Thyroid gland (tissue), 4 donors: ENCODE results near the gene PREX1.

Experiments
- POLR2A ChIP-seq, 2 donors: fragments of 450-650 bp; IDR thresholded peaks; one replicate each; pipeline ENCODE4 v1.6.1; 2017; ENCODE audit warnings: antibody characterized with exemption in 2 of 2, mild to moderate bottlenecking in 2 of 2, moderate library complexity in 1 of 2
- TF ChIP-seq, protein P1 (sequence below), 6 experiments: fragments of 200-600 bp in 3 of 6; fragments of 450-650 bp in 3 of 6; sonication (generic) in 3 of 6; IDR thresholded peaks; one replicate each; pipeline ENCODE4 v1.5.1; 2016 to 2019; ENCODE audit warnings: antibody characterized with exemption in 6 of 6, mild to moderate bottlenecking in 2 of 6, inconsistent platforms in 1 of 6, moderate library complexity in 1 of 6

DNA sequence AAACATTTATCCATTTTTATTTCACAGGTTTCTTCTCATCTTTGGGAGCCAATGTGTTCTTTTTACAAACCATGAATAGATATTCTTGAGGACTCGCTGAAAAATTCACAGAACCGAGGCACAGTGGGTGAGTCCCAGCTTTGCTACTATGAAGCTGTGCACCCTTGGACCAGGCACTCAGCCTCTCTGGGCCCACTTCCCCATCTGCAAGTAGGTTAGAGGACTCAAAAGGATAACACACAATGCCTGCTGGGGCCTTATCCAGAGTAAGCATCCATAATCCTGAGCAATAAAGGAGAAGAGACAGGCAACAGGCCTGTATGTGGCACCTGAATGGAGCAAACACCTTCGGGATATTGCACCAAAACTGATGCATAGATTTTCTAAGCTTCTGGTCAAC is 153.3 kb downstream of the PREX1 start:
- no peak for TF ChIP-seq POLR2A (IDR thresholded peaks at IDR 0.05)
- TF ChIP-seq, protein P1, sequence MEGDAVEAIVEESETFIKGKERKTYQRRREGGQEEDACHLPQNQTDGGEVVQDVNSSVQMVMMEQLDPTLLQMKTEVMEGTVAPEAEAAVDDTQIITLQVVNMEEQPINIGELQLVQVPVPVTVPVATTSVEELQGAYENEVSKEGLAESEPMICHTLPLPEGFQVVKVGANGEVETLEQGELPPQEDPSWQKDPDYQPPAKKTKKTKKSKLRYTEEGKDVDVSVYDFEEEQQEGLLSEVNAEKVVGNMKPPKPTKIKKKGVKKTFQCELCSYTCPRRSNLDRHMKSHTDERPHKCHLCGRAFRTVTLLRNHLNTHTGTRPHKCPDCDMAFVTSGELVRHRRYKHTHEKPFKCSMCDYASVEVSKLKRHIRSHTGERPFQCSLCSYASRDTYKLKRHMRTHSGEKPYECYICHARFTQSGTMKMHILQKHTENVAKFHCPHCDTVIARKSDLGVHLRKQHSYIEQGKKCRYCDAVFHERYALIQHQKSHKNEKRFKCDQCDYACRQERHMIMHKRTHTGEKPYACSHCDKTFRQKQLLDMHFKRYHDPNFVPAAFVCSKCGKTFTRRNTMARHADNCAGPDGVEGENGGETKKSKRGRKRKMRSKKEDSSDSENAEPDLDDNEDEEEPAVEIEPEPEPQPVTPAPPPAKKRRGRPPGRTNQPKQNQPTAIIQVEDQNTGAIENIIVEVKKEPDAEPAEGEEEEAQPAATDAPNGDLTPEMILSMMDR (IDR thresholded peaks at IDR 0.05) = no peak
